PC-3 (cell line): ENCODE measurements around the gene CTRL.

ENCODE experiments used
- EZH2 ChIP-seq: fragments of 300-600 bp; sonication (generic); IDR thresholded peaks from one replicate; pipeline ENCODE4 v1.6.1; 2017; ENCODE audit warnings: antibody characterized with exemption, mild to moderate bottlenecking, low read length; ENCODE audit not compliant: unreplicated experiment
- EZH2phosphoT487 ChIP-seq: fragments of 300-600 bp; sonication (generic); IDR thresholded peaks from 2 replicates; pipeline ENCODE4 v1.6.1; 2018; ENCODE audit warnings: mild to moderate bottlenecking, antibody characterized with exemption, low read length, borderline replicate concordance
- TF ChIP-seq, protein P1 (sequence below): fragments of 300-600 bp; sonication (generic); conservative IDR thresholded peaks from 2 replicates; pipeline ENCODE4 v1.5.1; 2017; ENCODE audit warnings: antibody characterized with exemption, low read depth, mild to moderate bottlenecking, low read length

DNA sequence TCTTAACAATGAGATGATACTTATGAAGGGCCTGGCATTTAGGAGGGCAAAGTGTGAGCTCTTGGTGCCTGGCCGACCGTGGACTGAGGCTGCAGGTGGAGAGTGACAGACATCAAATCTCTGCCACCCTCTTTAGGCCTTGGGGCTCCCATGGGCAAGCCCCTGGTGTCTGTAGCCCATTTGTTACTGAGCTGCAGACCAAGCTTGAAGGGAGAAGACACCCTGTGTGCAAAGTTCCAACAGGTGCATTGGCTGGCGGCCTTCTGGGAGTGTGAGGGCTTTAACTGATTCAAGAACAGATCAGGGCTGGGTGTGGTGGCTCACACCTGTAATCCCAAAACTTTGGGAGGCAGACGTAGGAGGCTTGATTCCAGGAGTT lies 789 bp upstream of the CTRL start:
- TF ChIP-seq, protein P1, sequence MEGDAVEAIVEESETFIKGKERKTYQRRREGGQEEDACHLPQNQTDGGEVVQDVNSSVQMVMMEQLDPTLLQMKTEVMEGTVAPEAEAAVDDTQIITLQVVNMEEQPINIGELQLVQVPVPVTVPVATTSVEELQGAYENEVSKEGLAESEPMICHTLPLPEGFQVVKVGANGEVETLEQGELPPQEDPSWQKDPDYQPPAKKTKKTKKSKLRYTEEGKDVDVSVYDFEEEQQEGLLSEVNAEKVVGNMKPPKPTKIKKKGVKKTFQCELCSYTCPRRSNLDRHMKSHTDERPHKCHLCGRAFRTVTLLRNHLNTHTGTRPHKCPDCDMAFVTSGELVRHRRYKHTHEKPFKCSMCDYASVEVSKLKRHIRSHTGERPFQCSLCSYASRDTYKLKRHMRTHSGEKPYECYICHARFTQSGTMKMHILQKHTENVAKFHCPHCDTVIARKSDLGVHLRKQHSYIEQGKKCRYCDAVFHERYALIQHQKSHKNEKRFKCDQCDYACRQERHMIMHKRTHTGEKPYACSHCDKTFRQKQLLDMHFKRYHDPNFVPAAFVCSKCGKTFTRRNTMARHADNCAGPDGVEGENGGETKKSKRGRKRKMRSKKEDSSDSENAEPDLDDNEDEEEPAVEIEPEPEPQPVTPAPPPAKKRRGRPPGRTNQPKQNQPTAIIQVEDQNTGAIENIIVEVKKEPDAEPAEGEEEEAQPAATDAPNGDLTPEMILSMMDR = no peak
- TF ChIP-seq EZH2phosphoT487 (no peak), EZH2 (no peak)
